HG02588 (cell line): ENCODE data around the gene TNS3.

Experiments used
- ATAC-seq: cut with Tn5 transposase; IDR thresholded peaks from one replicate; pipeline ENCODE4 v1.9.1; 2021; ENCODE audit warnings: mild to moderate bottlenecking, moderate library complexity; ENCODE audit not compliant: unreplicated experiment

TNS3 gene

DNA sequence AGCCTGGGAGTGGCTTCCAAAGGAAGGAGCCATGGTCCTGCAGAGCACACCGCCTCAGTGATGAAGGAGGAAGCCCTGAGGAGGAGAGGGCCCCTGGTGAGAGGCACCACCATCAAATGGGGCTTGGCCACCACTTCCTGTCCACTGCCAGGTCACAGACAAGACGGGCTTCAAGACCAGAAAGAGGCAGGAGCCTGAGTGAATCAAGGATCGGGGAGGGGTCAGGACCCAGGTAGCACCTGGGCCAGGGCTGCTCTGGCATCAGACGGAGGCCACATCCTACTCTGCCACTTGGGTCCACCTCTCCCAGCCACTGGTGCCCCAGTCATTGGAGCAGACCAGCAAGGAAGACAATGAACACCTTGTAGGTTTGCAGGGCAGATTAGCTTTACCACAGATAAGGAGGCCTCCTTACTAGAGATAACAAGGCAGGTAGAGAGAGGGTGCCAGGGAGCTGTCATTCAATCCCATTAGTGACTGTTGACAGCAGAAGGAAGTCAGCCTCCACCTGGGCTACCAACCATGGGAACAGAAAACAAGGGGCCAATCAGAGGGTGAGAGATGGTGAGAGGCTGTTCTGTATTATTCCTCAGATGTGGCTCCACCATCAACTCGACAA is 143.4 kb downstream of the TNS3 start:
- no peak for ATAC-seq

DNA sequence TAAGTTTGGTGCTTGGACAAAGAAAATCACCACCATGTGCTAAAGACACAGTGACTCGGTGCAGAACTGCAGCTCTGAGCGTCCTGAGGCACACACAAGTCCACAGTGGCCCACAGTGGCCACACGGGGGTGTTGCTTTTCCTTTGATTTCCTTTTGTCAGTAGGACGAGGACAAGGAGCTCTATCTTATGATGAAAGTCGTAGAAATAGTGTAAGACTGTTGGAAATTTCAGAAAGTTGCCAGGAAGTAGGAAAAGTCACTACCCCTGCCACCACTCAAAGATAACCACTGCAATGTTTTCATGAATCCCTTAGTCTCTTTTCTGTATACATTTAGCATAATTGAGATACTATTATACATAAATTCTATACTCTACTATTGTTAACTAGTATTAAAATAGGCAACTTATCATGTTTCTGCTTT is 146.0 kb downstream of the TNS3 start:
- no peak for ATAC-seq

DNA sequence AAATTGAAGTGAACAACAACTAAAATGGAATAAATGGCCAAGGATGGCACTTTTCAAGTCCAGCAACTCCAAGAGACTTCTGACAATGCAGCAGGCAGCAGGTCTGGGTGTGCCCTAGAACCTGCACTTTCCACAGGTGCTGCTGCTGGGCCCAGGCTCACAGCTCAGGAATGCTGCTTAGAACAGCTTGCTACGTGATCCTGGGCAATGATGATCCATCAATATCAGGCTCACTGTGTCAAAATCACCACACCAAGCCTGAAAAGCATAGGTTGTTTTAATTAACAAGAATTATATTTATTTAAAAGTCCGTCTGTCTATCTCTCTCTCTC is 148.4 kb downstream of the TNS3 start:
- ATAC-seq: no peak

DNA sequence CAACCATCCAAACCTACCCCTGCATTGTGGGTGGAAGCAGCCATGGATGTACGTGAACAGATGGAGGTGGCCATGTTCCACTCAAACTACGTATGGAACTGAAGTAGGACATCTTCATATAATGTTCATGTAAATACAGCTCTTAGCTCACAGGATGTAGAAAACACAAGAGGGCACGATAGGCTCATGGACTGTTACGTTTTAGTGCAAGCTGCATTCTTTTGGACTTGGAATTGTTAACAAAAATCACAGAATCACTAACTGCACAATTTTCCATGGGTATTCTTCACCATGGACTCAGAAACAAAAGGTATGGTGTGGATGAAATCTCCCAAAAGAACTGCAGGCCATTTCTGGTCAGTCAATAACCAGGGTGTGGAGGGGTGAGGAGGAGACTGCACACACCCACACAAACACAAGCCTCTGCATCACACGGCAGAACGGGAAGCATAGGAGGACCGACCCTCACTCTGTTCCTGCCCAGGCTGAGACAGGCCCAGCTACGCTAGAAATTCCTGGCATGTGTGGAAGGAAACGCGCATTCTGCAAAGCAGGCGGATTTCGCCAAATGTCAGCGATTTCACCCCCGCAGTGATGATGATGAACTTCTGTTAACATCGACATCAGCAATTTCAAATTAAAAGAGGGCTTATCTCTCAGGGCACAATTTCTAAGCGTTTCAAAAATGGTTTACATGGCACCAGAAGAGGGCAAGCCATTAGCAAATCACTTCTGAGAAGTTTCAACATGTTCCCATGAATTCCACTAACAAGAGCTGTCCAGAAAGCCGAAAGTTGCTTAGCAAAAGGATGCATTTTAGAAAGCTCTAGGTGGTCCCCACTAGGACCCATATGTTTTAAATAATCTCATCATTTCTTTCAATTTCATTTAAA is 149.0 kb downstream of the TNS3 start:
- no peak for ATAC-seq

DNA sequence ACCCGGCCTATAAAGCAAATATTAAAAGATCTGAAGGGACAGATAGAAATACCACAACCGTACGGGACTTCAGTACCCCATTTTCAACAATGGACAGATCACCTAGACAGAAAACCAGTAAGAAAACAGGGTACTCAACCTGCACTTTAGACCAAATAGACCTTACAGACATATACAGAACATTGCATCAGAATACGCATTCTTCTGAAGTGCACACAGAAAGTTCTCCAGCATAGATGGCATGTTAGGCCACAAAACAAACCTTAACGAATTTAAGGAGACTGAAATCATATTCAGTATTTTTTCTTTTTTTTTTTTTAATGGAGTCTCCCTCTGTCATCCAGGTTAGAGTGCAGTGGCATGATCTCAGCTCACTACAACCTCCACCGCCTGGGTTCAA is 151.5 kb downstream of the TNS3 start:
- no peak for ATAC-seq

DNA sequence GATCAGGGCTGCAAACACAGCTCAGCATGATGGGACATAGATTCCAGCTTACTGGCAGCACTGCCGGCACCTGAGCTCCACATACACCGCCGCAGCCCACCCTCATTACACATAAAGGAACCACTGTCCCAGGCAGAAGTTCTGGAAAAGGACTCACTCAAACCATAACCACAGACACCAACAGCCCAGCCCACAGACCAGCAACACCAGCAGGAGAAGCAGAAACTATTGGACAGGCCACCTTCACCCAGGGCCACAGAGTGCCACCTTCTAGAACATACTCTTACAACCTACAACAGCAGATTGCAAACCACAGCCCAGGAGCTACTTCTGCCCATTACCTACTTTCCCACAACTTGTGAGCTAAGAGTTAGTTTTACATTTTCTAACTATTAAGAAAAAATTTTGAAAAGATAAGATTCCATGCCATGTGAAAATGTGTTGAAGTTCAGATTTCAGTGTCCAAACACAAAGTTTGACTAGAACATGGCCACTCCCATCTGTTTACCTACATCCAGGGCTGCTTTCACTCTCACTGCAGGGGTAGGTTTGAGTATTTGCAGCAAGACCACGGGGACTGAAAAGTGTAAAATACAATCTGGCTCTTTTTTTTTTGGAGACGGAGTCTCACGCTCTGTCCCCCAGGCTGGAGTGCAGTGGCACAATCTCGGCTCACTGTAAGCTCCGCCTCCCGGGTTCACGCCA is 153.0 kb downstream of the TNS3 start:
- no peak for ATAC-seq

DNA sequence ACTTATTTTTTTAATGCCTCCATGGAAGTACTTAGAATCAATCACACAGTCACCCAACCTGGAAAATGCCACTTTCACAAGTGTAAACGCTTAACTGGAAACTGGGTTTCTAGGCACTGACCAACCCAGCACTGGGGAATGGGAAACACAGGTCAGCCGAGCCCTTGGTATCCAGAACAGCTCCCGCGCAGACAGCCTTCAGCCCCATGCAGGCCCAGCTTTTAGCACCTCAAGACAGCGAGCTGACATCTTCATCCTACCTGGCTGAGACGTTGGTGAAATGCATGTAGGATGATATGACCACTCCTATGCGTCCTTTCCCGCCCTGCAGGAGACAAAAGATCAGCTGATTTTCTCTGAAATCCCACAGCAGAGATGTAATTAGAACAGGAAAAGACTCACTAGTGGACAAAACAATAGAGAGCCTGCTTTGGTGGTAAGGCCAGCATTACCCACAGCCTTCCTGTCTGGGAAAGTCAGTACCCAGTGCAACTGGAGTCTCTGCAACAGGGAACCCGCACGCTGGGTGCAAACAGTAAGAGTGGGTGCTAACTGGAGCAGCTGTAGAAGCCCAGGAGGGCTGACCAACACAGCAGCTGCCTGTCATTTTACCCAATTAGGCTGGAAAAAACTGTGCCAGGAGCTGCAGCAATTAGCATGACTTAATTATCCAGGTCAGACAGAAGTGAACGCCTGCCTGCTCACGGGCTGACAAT is 153.7 kb downstream of the TNS3 start:
- ATAC-seq: no peak

DNA sequence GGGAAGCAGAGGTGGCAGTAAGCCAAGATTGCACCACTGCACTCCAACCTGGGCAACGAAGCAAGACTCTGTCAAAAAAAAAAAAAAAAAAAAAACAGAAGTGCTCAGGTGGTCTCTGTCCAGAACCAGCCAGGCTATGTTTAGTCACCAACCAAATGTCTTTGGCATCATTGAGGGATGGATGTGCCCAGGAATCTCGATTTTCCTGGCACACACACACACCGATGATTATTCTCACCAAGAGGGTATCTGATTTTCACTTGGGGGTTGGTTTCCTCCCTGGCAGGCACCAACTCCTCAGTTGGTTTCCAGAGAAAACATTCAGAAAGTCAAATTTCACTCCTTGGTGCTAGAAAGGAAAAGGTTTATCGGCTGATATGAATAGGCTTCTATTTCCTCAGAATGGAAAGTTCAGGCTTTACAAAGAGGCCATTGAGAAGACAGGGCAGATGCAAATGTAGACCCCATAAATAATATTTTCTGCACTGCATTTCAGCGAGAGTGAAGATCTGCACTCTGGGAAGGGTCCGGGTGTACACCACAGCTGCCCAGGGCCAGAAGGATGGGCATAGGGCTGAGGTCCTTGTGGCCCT is 154.8 kb downstream of the TNS3 start:
- no peak for ATAC-seq

DNA sequence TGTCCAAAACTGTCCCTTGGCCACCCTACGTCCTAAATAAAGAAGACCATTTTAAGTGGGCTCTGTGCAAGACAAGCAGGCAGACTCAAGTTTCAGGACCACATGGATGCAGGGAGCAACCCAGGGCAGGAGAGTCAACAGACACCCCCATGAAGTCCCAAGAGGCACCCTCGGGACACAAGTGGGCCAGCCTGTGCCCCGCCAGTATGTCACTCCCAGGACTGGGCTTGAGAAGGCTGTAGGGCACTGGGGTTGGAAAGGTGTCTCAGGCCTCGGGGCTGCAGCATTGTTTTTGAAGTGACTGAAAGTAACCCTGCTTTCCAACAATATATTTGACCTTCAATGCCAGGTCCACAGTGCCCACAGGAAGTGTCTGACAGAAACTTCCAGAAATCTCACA is 157.4 kb downstream of the TNS3 start:
- ATAC-seq: no peak

DNA sequence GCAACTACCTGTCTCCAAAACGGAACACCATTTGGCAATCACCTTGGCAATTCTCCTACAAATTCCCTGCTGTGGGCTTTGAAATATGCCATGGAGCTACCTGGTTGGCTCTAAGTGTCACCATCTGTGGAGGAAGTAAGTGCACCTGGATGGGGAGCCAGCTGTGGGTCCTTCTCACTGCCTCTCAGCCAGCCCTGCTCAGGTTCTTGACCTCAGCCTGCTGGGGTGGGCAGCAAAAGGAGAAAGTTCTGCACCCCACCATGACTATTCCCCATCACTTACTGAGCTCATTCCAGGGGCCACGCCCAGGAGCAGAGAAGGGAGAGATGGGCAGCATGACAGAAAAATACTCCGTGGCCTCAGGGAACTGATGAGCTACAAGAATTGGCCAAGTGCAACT is 158.7 kb downstream of the TNS3 start:
- no peak for ATAC-seq

DNA sequence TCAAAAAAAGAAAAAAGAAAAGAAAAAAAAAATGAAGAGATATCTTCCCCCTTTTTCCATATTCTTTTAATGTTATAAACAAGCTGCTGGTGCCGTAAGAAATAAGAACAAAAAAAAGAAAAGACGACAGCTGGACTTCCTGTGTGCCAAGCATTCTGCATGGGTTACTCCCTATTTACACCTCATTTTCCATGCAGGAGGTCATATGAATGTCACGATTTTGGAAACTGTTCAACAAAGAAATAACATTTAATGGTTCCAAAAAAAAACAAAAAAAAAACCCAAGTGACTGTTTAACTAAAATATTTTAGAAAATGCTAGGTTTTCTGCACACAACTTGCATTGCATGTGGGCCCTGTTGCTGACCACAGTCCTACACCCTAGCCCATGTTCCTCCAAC is 159.3 kb downstream of the TNS3 start:
- no peak for ATAC-seq

DNA sequence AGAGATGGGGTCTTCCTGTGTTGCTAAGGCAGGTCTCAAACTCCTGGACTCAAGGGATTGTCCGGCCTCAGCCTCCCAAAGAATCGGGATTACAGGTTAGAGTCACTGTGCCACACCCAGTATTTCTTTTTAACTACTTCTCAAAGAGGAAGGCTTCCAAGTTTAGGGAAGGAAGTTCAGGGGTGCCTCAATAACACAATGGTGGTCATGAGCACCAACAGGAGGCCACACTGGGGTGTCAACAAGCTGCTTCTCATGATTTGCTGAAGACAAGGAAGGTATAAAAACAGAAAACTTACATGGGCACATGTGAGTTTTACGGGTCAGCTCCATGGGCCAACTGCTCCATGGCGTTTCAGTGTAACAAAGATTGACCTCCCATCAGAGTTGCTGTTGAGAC is 160.5 kb downstream of the TNS3 start:
- ATAC-seq: no peak

DNA sequence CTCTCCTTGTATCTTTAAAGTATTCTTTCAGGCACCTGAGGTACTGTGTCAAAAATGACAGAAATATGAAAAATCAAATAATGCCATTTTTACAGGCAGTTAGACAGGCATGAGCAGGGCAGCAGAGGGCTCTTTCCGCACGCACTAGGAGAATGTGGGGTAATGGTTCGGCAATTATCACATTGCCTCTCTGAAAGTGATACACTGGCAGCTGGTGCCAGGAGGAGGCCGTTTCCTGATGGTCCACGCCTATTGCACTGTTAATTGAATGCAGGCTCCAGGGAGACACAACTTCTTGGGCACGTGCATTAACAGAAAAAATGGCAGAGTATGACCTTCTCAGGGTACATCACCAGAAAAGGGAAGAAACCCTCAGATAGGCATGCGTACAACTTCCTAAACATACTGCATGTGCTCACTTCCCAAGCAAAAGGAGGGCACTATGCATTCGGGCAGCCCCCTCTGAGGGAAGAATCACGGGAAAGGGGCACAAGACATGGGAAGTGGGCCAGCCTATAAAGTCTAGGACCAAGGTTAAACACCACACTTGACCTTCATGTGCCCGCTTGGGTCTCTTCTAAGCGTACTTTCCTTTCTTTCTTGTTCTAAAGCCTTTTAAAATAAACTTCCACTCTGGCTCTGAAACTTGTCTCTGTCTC is 161.7 kb downstream of the TNS3 start:
- ATAC-seq: no peak

DNA sequence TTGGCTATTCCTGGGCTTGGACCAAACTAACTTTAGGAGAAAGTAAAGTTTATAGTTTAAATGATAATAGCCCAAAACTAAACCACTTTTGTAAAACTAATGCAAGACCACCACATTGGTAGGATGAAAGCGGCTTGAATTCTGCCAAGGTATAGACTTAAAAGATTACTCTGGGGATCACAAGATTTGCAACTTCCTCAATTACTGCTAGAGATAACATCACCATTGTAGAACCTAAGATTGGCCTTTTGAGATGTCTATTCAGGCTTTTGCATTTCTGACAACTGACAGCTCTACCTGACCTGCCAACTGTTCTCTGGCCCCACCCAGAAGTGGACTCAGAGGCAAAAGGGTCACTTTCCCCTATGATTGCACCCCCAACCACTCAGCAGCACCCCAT is 162.4 kb downstream of the TNS3 start:
- no peak for ATAC-seq

DNA sequence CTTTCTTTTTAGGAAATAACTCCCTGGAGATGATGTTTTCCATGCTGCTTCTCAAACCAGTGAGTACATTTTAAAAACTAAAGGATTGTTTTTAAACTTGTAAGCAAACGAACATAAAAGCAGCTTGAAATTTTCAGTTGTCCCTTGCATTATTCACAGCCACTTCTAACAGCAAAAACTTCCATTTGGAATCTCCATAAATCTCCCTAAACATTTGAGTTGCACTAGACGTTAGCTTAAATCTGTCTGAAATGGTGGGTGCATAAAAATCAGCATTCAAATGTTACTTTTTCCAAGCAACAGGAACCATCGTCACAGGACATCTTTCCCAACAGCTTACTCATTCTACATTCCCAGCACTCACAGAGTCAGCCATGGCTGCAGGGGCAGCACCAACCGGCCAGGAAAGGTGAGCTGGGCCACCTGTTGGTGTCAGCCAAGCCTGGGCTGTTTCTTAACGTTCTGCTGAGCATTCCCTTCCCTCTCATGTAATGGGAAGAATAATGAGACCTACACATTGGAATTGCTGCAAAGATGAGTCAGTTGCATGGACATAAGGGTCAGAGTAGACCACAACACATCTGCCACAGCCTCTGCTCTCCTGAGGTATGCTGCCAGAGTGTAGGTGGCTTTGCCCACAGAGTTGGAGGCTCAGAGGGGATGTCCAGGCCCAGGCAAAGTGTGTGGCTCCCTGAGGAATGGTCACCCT is 163.2 kb downstream of the TNS3 start:
- ATAC-seq: no peak

DNA sequence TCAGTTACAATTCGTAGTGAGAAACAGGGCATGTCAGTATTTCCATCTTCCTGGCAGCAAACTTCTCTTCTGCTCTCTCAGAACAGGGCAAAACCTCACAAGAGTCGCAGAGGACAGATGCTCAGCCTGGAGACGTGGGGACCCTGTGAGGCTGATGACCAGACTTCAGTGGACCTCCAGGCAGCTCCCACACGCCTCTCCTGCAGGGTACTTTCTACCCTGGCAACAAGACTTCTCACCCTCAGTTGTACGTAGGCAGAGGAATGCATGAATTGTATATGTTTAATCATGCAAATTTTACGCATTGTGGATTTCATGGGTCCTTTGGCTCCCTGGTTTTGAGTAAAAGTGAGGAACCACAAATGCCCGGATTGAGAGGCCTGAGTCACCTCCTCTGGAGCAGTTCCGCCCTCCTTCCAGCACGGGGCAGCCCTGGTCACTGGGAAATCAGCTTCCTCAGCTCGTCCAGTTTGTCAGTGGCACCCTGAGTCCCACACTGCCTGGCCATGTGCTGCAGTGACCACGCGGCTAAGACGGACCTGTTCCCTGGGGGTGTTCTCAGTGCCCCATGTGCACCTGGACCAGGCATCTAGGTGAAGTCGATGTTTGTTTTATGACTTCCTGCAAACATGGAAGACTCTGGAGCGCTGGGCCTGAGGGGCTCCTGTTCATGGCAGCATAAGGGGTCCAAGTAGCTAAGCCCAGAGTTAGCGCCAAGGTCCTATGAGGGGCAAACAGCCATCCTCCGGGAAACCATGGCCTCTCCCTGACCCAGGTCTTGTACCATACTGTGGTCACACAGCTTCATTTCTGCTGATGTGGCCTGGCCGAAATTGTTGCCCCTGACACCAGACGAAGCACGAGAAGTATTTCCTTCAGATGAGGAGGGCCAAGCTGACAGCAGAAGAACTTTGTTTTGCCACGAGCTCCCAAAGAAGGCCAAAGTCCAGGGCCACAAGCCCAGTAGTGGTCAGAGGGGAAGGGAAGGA is 165.1 kb downstream of the TNS3 start:
- ATAC-seq: no peak

DNA sequence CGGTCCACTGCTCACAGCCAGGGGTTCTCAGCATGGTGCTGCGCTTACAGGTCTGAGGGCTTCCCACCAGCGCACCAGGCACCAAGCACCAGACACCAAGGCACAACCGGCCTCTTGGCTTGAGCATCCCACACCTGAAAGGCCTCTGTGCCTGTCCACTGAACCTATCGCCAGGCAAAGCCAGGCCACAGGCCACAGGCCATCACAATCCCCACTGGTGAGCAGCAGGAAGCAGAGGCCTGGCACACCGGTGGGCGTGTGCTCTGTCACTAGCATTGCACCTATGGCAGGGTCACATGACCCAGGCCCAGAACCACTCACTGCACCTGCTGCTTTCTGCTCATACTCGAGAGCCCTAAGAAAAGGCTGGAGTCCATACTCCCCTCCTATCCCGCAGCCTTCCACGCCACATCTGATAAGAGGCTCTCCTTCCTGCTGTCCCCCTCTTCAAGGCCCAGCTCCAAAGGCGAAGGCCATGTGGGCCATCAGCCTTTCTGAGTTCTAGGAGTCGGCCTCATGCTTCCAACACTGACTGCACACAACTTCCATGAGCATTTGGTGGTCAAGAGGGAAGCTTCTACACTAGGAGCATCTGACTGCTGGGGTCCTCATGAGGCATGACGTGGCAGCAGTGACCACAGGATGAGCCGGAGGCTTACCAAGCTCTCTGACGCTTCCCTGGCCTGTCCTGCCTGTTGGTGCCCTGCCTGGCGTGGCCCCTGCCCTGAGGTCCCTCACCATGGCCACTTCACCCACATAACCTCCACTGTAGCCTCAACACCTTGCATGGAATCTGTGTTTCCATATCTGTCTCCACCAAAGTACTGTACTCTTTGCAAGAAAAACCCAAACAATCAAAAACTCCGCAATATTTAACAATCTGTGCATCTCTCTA is 166.3 kb downstream of the TNS3 start:
- no peak for ATAC-seq
